NCI-H2107 (cell line): ENCODE data around the gene ARHGAP42.
"Not testable (repeated sequence)": the region's sequence is repeated elsewhere in the genome, so short reads cannot be mapped to it uniquely, and the experiment has no call there.

Source experiments
- DNase-seq: peaks from one replicate; lab custom pipeline; 2025; lab: John Stamatoyannopoulos, UW

ARHGAP42 gene

DNA sequence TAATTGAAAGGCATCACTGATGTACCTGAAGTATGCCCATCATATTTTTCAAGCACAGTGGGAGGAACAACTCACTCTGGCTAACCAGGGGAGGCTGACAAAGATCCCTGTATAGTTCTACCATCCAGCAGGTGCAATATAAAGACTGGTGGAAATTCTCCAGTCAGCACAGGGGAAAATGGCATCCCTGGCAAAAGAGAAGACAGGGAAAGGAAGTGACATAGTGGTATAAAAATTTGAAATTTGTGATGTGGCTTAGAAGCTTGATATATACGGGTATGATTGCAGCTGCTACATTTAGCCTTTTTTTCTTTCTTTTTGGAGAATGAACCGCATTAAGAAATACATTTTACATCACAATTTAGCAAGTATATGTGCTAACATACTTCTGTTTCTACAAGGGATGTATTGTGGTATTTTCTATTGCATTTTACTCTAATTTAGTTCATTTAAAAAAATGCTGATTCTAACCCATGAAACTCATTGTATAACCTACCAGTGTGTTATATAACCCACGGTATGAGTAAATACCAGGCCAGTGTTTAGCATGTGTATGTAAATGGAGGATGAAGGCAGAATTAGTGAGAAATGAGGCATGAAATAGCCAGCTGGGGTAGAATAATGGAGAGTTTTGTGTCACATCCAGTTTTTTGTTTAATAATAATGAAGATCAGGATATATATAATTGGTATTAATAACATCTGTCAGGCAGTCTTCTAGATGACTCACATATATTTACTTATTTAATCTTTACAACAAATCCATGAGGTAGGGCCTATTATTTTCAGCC, 186.1 kb downstream of the ARHGAP42 start:
- DNase-seq, result no peak

DNA sequence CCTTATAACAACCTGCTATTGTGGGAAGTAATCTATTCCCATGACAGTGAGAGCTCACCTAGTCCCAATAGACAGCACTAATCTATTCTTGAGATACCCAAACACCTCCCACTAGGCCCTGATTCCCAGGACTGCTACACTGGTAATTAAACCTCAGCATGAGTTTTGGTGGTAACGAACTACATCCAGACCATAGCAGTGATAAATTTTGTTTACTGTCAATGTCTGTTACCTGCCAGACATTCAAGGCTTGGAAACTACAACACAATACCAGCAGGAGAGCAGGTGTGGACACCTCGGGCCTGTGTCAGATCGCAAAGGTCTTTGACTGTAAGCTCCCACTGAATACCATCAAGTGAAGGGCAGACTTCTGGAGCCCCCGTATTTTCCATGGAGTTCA, 187.1 kb downstream of the ARHGAP42 start:
- DNase-seq, result no peak

DNA sequence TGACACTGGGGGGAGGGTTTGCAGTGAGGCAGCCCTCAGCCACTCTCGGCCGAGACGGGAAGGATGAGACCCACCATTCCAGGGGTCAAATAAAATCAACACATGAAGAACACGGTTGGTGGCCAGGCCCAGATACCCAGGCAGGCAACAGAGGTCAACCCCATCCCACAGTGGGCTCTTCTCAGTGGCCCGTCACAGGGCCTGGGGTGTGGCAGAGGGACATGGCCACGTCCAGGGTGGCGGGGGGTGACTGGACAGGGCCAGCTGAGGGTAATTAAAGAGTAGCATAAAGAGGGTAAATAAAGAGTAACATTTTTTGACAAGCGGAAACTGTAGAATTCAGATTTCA, 188.4 kb downstream of the ARHGAP42 start:
- no peak for DNase-seq

DNA sequence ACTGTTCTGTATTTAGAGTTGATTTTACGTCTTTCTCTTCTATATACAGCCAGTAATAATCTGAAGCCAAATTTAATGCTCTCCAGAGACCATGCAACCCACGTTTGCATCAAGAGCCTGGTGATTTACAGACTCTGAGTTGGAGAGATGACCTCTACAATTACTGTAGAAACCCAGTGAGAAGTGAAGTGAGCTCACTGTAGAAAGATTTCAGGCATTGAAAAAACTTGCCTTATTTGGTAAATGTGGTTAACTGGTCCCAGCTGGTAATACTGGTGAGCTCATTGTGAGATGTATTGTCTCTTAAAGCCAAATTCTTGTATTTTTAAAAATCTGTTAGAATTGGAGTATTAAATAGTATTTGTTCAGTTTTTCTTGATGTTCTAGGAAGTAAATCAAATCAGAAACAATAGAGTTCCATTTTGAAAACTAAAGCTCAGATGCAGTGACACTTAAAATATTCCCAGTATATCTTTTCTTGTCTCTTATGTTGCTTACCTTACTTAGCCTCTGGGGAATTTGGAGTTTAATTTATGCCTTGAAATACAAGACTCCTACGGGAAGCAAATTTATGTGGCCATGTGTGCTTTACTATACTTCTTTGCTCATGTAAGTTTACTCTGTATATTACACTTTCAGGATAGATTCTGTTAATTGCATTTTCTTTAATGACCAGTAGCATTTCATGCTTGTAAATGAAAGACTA, 189.9 kb downstream of the ARHGAP42 start:
- DNase-seq, result no peak

DNA sequence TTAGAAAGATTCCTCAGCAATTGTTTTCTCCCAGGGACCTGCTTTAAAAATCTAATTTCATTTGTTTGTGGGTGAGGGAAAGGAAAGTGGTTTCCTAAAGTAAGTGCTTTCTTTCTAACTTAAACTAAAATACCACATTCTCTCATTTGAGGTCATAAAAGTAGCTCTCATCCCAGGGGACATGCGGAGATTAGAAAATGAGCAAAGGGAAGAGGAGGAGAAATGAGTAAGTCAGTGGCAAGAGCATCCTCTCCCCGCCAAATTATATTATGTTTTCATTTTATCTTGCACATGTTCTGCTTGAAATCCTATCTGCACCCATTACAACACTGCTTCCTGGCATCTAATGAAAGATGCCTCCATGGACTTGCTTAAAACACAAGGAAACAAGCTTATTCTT, 191.4 kb downstream of the ARHGAP42 start:
- no peak for DNase-seq

DNA sequence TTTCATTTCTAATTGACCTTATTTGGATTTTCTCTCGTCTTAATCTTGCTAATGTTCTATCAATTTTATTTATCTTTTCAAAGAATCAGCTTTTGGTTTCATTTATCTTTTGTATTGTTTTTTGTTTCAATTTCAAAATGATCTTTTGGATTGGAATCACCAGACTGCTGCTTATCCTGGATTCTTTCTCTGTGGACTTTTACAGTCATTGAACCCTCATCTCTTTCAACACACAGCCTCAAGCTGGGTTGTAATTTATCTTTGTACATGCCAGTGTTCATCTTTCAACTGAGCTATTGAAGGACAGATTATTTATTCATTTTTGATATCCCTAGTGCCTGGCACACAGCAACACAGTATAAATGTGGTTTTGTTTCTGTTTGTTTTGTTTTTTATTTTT, 195.9 kb downstream of the ARHGAP42 start:
- DNase-seq, result no peak

DNA sequence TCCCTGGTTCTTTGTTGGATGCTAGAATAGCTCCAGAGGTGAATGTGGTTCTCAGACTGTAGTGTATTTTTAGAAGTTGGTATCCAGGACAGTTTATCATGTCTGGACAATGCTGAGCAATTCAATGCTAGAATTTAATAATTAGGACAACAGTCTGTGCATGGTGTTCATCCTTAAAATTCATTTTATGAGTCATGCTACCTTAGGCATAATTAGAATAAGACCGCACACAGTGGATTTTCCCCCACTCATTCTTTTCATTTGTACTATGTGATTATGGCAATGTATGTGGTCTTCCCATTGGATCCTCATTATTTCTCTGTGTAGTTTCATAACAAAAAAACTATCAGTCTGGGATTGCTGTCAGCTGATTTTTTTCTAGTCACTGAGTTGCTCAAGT, 196.7 kb downstream of the ARHGAP42 start:
- DNase-seq, result no peak

DNA sequence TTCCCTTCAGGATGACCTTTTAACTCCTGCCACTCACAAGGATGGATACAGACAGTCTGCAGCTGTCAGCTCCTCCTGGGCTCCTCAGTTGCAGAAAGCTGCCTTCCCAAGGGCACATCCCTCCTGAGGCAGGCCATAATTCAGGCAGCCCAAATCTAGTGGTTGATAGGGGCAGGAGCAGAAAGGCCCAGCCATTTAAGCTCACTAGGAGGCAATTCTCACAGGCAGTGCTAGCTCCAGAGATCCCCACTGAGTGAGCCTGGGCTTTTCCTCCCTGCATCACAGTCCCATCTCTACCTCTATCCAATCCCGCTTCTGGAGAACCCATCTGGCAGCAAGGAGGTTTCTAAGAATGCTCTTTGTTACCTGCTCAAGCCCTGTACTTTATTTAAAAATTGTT, 200.6 kb downstream of the ARHGAP42 start:
- no peak for DNase-seq

DNA sequence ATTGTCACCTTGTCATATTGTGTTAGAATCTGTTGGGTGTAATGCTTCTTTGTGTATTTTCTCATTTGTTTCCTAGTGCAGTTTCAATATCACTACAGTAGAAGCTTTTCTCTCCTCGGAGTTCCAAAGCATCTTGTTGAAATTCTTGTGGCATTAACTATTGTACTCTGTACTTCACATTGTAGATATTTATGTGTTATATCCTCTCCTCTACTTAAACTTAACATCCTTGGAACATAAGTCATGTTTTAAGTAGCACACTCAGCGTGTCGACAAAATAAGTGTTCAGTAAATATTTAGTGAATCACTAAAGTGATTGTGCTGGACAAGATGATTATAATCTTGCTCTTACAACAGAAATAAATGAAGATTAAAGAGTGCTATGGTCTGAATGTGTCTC, 201.7 kb downstream of the ARHGAP42 start:
- DNase-seq, result no peak

DNA sequence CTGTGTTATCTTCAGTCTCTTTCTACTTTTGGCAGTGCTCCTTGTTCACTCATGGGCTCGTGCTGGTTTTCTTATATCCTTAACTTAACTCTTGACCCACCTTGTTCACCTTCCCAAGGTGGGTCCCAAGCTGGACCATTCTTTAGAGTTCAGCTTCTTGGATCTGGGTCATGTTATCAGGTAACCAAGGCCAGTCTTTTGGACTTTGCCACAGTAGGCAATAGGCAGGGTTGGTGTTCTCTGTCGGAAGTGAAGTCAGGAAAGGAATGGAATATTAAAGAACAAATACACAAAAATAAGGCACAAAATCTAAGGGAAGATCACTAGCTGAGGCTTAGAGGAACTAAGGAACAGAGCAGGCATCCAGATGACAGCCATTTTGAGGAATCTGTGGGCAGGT, 202.7 kb downstream of the ARHGAP42 start:
- DNase-seq, result no peak

DNA sequence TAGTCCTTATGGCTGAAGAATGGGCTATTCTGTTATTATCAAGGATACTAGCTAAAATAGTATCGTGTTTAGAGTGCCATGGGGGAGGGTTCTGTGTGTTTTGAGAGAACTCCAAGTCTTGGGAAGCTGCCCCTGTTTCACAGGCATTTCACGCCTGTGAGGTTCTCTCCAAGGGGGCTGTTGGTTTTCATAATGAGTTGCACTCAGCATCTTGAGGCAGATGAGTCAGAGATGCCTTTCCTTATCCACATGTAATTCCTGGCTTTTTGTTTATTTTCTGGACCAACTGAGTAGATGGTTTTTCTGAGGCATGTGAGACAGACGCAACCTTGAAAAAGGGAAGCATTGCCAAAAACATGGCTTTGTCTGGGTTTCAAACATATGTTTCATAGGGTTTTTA, 203.7 kb downstream of the ARHGAP42 start:
- DNase-seq, result no peak

DNA sequence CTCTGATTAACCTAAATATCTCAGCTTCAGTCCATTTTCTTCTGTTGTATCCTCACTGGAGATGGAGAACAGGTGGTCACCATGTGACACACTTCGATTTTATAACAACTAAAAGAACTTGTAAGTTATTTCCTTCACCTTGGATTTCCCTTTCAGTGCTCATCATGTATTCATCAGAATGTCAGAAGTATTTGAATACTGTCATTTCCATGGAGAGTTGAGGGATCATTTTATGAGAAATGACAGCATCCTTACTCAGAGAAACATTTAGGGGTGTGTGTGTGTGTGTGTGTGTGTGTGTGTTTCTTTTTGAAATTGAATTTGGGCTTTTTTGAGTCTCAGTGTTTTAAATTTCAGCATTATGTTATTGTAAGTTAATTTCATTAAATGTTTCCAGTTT, 205.8 kb downstream of the ARHGAP42 start:
- no peak for DNase-seq

DNA sequence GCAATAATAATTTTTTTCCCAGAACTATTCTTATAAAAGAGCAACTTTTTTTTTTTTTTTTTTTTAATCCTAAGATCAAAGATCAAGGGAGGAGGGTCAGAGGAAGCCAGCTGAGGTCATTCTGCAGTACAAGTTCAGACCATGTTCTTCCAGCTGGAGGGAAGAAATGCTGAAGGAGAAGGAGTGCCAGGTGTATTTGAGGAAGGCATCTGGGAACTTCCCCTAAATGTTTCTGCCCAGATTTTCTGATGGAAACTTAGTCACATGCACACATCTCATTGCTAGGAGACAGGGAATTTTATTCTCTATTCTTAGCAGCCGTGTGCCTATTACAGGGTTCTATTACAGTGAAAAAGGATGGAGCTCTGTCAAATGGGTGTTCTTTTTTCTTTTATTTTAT, 208.4 kb downstream of the ARHGAP42 start:
- no peak for DNase-seq

DNA sequence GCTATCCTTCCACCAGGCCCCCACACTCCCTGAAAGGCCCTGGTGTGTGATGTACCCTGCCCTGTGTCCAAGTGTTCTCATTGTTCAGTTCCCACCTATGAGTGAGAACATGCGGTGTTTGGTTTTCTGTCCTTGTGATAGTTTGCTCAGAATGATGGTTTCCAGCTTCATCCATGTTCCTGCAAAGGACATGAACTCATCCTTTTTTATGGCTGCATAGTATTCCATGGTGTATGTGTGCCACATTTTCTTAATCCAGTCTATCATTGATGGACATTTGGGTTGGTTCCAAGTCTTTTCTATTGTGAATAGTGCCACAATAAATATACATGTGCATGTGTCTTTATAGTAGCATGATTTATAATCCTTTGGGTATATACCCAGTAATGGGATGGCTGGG, 208.9 kb downstream of the ARHGAP42 start:
- DNase-seq, result not testable (repeated sequence)

DNA sequence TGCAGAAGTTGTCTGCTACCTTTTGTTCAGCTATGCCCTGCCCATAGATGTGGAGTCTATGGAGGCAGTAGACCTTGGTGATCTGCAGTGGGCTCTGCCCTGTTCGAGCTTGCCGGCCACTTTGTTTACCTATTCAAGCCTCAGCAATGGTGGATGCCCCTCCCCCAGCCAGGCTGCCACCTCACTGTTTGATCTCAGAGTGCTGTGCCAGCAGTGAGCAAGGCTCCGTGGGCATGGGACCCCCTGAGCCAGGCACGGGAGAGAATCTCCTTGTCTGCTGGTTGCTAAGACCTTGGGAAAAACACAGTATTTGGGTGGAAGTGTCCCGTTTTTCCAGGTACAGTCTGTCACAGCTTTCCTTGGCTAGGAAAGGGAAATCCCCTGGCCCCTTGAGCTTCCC, 214.4 kb downstream of the ARHGAP42 start:
- not testable (repeated sequence) for DNase-seq

DNA sequence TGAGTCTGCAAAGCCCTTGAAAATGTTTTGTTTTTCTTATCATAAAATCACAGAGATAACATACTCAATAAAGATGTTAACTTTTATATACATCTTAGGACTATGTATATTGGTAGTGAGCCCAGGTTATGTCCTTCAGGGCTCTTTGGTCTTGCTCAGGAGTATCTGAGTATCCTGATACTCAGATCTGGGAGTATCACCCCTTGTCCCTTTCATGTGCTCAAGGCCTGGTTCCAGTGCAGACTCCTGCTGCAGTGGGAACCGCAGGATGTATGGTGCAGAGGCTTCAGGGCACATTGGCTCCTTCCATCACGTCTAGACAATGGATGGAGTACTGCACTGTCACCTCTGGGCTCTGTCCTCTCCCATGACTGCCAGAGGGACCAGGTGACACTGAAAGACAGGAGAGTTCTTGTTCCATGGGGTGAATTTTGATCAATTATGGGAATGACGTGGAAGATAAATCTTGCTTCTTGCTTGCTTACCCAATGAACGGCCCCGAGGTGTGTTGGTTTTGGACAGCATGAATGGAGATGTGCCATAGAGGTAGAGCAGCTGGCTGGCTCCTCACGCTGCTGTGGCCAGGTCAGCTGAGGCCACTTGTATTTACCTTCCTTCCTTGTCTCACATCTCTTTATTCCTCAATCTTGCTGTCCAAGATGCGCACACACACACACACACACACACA, 215.5 kb downstream of the ARHGAP42 start:
- DNase-seq, result no peak

DNA sequence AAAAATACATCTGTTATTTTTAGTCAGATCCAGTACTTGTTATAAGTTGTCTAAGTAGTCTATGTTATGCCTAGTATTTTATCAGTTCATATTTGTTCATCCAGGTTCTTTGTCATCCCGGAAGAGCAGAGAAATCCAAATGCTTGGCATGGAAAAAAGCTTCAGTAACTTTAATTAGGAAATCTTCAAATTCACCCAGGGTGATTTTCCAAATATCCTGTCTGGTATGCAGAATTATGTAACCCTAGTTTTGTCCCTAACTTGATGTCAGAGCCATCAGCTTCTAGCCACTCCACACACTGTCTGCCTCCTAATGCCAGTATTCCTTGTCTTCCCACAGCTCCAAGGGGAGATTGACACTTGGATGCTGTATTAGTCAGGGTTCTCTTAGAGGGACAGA, 216.2 kb downstream of the ARHGAP42 start:
- no peak for DNase-seq

DNA sequence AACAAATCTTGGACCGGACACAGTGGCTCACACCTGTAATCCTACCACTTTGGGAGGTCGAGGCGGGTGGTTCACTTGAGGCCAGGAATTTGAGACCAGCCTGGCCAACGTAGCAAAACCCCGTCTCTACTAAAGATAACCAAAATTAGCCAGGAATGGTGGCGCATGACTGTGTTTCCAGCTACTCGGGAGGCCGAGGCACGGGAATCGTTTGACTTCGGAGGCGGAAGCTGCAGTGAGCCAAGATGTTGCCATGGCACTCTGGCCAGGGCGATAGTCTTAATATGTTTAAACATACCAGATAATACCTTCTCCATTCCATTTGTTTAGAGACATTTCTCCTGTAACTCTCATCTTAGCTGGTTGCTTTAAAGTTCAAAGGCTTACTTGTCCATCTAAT, 218.6 kb downstream of the ARHGAP42 start:
- no peak for DNase-seq

DNA sequence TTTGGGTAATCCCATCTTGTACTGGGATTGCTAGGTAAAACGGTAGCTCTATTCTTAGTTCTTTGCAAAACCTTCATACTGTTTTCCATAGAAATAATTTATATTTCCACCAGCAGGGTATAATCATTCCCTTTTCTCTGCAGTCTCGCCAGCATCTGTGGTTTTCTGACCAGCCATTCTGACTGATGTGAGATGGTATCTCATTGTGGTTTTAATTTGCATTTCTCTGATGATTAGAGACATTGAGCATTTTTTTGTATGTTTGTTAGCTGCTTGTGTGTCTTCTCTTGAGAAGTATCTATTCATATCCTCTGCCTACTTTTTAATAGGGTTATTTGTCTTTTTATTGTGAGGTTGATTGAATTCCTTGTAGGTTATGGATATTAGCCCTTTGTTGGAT, 221.7 kb downstream of the ARHGAP42 start:
- DNase-seq, result no peak

DNA sequence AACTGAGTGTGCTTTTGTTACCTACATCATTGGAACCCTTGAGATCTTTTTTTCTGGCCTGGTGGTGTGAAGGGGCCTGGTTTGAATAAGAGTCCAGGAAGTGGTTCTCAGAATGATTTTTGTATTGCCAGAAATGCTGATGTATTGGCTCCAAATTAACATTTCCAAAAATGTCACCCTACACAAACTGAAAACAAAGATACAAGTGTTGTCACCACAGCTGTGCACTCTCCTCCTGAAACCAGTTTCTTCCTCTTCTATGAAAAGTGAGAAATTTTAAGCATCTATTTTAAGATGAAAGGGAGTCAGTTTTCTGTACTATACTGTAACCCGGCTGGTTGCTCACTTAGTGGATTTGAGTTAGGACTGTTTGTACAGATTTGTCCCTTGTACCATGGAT, 223.7 kb downstream of the ARHGAP42 start:
- no peak for DNase-seq

DNA sequence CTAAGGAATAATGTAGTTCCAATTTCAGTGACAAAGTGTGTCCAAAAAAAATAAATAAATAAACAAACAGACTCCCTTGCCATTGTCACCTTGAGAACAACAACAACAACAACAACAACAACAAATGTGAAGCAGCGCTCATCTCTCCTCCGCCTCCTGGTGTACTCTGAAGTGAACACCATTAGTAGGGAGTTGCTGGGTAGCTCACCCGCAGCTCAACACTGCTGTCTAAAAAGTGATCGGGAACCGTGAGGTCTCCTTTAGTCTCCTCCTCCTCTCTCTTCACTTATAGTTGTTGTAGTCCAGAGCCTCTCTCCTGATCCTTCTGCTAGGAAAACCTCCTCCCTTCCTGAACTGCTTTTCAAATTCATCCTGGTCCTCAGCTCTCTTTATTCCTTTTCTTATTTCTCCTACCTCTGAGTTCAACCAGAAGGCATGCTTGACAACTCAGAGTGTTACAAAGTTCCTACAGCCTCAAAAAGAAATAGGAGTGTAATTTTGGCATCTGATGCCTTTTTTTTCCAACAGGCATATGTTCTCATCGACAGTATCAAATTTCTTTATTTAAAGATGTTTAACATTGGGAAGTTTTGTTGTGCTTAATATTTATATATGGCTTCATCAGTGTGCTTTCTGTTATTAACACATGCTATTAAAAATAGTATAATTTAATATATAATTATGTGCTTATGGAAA, 227.5 kb downstream of the ARHGAP42 start:
- DNase-seq, result no peak
